HepG2 (cell line): ENCODE measurements around the gene IFT43. TPM values are rescaled to one million over a fixed set of nuclear protein-coding genes. Genes with fewer than 3 reads are reported as not detected.

Experiments used
- ARID4A ChIP-seq: sonication (generic); formaldehyde crosslinking; IDR thresholded peaks from 2 replicates; pipeline ENCODE4 v1.5.0; 2020; ENCODE audit warnings: mild to moderate bottlenecking, missing genetic modification reagents, borderline replicate concordance
- ATF7 ChIP-seq, 2 experiments: fragments of 450-650 bp in 1 of 2; sonication (generic) in 1 of 2; formaldehyde crosslinking in 1 of 2; IDR thresholded peaks; 2 replicates each; pipeline versions ENCODE4 v1.4.0 to v1.6.1; 2016 to 2020; ENCODE audit warnings: antibody characterized with exemption in 1 of 2, mild to moderate bottlenecking in 1 of 2, missing genetic modification reagents in 1 of 2
- DR1 ChIP-seq: sonication (generic); formaldehyde crosslinking; IDR thresholded peaks from 2 replicates; pipeline ENCODE4 v1.8.0; 2021; ENCODE audit warnings: mild to moderate bottlenecking, missing genetic modification reagents, inconsistent platforms
- MTA1 ChIP-seq: sonication (generic); formaldehyde crosslinking; IDR thresholded peaks from 2 replicates; pipeline ENCODE4 v1.4.0; 2020; ENCODE audit warnings: missing genetic modification reagents, mild to moderate bottlenecking, borderline replicate concordance
- RAD21 ChIP-seq: fragments of 450-650 bp; formaldehyde crosslinking; IDR thresholded peaks from 2 replicates; pipeline ENCODE4 v1.5.0; 2020; ENCODE audit warnings: mild to moderate bottlenecking
- RBFOX2 ChIP-seq: fragments of 200-400 bp; formaldehyde crosslinking; IDR thresholded peaks from 2 replicates; pipeline ENCODE4 v1.6.1; 2017; ENCODE audit warnings: low read depth, mild to moderate bottlenecking, low read length
- RBM39 ChIP-seq: fragments of 200-400 bp; formaldehyde crosslinking; IDR thresholded peaks from one replicate; pipeline ENCODE4 v1.6.1; 2018; ENCODE audit warnings: antibody characterized with exemption, mild to moderate bottlenecking, low read depth, low read length; ENCODE audit not compliant: poor library complexity, severe bottlenecking
- RXRB ChIP-seq: IDR thresholded peaks from 2 replicates; pipeline ENCODE4 v1.6.1; 2016; ENCODE audit warnings: borderline replicate concordance, missing genetic modification reagents, missing compliant biosample characterization
- SIX4 ChIP-seq: sonication (generic); formaldehyde crosslinking; IDR thresholded peaks from 2 replicates; pipeline ENCODE4 v1.4.0; 2020; ENCODE audit warnings: missing genetic modification reagents
- SKI ChIP-seq: fragments of 450-650 bp; IDR thresholded peaks from one replicate; pipeline ENCODE4 v1.6.1; 2018; ENCODE audit warnings: mild to moderate bottlenecking; ENCODE audit not compliant: partially characterized antibody
- SRSF1 ChIP-seq: fragments of 200-400 bp; formaldehyde crosslinking; optimal IDR thresholded peaks from 2 replicates; pipeline ENCODE3; 2017; ENCODE audit warnings: mild to moderate bottlenecking, low read depth, low read length, moderate library complexity
- THYN1 ChIP-seq: sonication (generic); formaldehyde crosslinking; IDR thresholded peaks from 2 replicates; pipeline ENCODE4 v1.8.1; 2023; ENCODE audit warnings: low read depth, mild to moderate bottlenecking, moderate library complexity, missing genetic modification reagents, borderline replicate concordance
- ZBTB14 ChIP-seq: sonication (generic); formaldehyde crosslinking; IDR thresholded peaks from 2 replicates; pipeline ENCODE4 v1.4.0; 2020; ENCODE audit warnings: missing genetic modification reagents
- ZNF207 ChIP-seq: fragments of 450-650 bp; IDR thresholded peaks from 2 replicates; pipeline ENCODE4 v1.6.1; 2016; ENCODE audit warnings: antibody characterized with exemption, borderline replicate concordance
- ZNF274 ChIP-seq: sonication (generic); formaldehyde crosslinking; IDR thresholded peaks from 2 replicates; pipeline ENCODE4 v1.5.1; 2020; ENCODE audit warnings: mild to moderate bottlenecking, missing genetic modification reagents
- ZNF773 ChIP-seq: sonication (generic); formaldehyde crosslinking; IDR thresholded peaks from 2 replicates; pipeline ENCODE4 v1.4.0; 2020; ENCODE audit warnings: missing genetic modification reagents, borderline replicate concordance
- polyA plus RNA-seq, 8 experiments: library from polyadenylated mRNA; depleted of rRNA in 3 of 8; stranded (reverse) in 7 of 8; unstranded in 1 of 8; fragments of >200 nt; fragmentation: Illumina TruSeq in 4 of 8; extraction: Trizol in 4 of 8; gene quantifications; 2 replicates each; pipeline versions ENCODE4 v1.2.1 to v1.2.3, GENCODE V29; 2011 to 2016; ENCODE audit warnings: low read depth in 4 of 8, missing spikeins in 1 of 8, mixed read lengths in 1 of 8; ENCODE audit not compliant: insufficient read depth in 1 of 8
- total RNA-seq, 5 experiments: library from RNA; depleted of rRNA; stranded (reverse); fragments of >200 nt; fragmentation: Illumina TruSeq; extraction: Trizol; gene quantifications; 2 replicates each; pipeline ENCODE4 v1.2.3, GENCODE V29; 2016; ENCODE audit warnings: low read depth in 1 of 5
- TF ChIP-seq, protein P1 (sequence below): sonication (generic); formaldehyde crosslinking; IDR thresholded peaks from 2 replicates; pipeline ENCODE4 v1.5.0; 2020; ENCODE audit warnings: mild to moderate bottlenecking, missing genetic modification reagents, moderate library complexity

IFT43 gene
- total and polyA plus RNA-seq, 2 of the 13 experiments (the other 11 are each of a cell fraction or from before 2014, with no cell fraction given), result 0.15 to 0.55 TPM

- TF ChIP-seq ATF7 (IDR thresholded peaks at IDR 0.05), result no peak
- no peak for TF ChIP-seq ATF7 (CRISPR knock-in tag; IDR thresholded peaks at IDR 0.05)
- no peak for TF ChIP-seq SIX4 (CRISPR knock-in tag)
- peak; percentile 42; the same call in 1 of the 2 replicates for TF ChIP-seq RAD21 (CRISPR knock-in tag)
- TF ChIP-seq ZBTB14, result no peak
- TF ChIP-seq RXRB (CRISPR knock-in tag), result no peak
- TF ChIP-seq THYN1 (CRISPR knock-in tag), result no peak
- no peak for TF ChIP-seq ZNF773 (CRISPR knock-in tag)
- 0 out of 2 replicates have a peak, but pooled peaks have one; percentile 11 for TF ChIP-seq MTA1 (CRISPR knock-in tag)
- no peak for TF ChIP-seq DR1 (CRISPR knock-in tag)
- 0 out of 2 replicates have a peak, but pooled peaks have one; percentile 27 for TF ChIP-seq RBFOX2
- TF ChIP-seq ZNF274 (CRISPR knock-in tag), result 0 out of 2 replicates have a peak, but pooled peaks have one; percentile 39
- no peak for TF ChIP-seq ZNF207
- TF ChIP-seq RBM39, result peak; percentile 48
- TF ChIP-seq SRSF1, result peak; percentile 79
- TF ChIP-seq, protein P1, sequence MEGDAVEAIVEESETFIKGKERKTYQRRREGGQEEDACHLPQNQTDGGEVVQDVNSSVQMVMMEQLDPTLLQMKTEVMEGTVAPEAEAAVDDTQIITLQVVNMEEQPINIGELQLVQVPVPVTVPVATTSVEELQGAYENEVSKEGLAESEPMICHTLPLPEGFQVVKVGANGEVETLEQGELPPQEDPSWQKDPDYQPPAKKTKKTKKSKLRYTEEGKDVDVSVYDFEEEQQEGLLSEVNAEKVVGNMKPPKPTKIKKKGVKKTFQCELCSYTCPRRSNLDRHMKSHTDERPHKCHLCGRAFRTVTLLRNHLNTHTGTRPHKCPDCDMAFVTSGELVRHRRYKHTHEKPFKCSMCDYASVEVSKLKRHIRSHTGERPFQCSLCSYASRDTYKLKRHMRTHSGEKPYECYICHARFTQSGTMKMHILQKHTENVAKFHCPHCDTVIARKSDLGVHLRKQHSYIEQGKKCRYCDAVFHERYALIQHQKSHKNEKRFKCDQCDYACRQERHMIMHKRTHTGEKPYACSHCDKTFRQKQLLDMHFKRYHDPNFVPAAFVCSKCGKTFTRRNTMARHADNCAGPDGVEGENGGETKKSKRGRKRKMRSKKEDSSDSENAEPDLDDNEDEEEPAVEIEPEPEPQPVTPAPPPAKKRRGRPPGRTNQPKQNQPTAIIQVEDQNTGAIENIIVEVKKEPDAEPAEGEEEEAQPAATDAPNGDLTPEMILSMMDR (CRISPR knock-in tag), result peak; percentile 77
- TF ChIP-seq ARID4A (CRISPR knock-in tag), result peak; percentile 52; the same call in 1 of the 2 replicates
- peak; percentile 22 for TF ChIP-seq SKI
Measured at GRCh38 chr14:75982266-75983018, 3.1 kb upstream of the IFT43 start (continued).
